Left lung (tissue), 10 donors: ENCODE data around the gene KPRP. TPM values are rescaled to one million over a fixed set of nuclear protein-coding genes. Genes with fewer than 3 reads are reported as not detected.
A peak's percentile ranks its signal among the peaks of the same experiment; 100 is the strongest.

ENCODE experiments used
- ATAC-seq: fragments of 200-7000 bp; cut with Tn5 transposase; one replicate; pipeline ENCODE4 v1.9.1; 2020; ENCODE audit warnings: moderate library complexity
- DNase-seq, 4 donors: peaks; one replicate each; pipeline ENCODE4 v3.0.0-alpha.2; 2013 to 2020
- H3K27ac ChIP-seq, 2 donors: fragments of 200-600 bp; sonication (generic) in 1 of 2; one replicate each; pipeline versions ENCODE4 v1.5.0 to v1.8.0; 2020 to 2021
- H3K27me3 ChIP-seq, 2 donors: fragments of 200-600 bp; sonication (generic) in 1 of 2; one replicate each; pipeline versions ENCODE4 v1.5.0 to v1.8.0; 2020 to 2021
- H3K36me3 ChIP-seq, 2 donors: fragments of 200-600 bp; sonication (generic) in 1 of 2; one replicate each; pipeline versions ENCODE4 v1.5.0 to v1.8.0; 2020 to 2021
- H3K4me1 ChIP-seq, 2 donors: fragments of 200-600 bp; one replicate each; pipeline ENCODE4 v1.8.0; 2021
- H3K4me3 ChIP-seq, 2 donors: fragments of 200-600 bp; sonication (generic) in 1 of 2; one replicate each; pipeline versions ENCODE4 v1.5.0 to v1.8.0; 2020 to 2021; ENCODE audit warnings: mild to moderate bottlenecking in 1 of 2
- H3K9me3 ChIP-seq, 2 donors: fragments of 200-600 bp; sonication (generic) in 1 of 2; one replicate each; pipeline versions ENCODE4 v1.5.0 to v1.8.0; 2020 to 2021
- intact Hi-C, 2 donors: fragments of 100-400 bp; cut with DNase I; formaldehyde crosslinking; loops; one replicate each; pipeline versions ENCODE4 v1.11.2 to v1.14.2; 2022
- polyA plus RNA-seq, 6 donors: library from polyadenylated mRNA; unstranded; fragments of 120-200 nt; gene quantifications; one replicate each; pipeline ENCODE4 v1.2.1, GENCODE V29; 2013; ENCODE audit not compliant: insufficient read length in 6 of 6
- total RNA-seq, 2 donors: library from RNA; stranded (reverse); fragmentation: NEBNext Ultra II Directional; extraction: Animal tissue kit (Norgen Biotek cat#: 25700); gene quantifications; one replicate each; pipeline ENCODE4 v1.2.1, GENCODE V29; 2021
- TF ChIP-seq, protein P1 (sequence below), 2 donors: fragments of 200-600 bp; sonication (generic) in 1 of 2; IDR thresholded peaks; one replicate each; pipeline versions ENCODE4 v1.5.0 to v1.8.0; 2021; ENCODE audit warnings: antibody characterized with exemption in 2 of 2
- donor health status: DM: no; HTN: yes; CAD: no.
- donor health status: DM: no; HTN: no; CAD: no.

Gene KPRP
- total and polyA plus RNA-seq, 8 donors, result not detected

DNA sequence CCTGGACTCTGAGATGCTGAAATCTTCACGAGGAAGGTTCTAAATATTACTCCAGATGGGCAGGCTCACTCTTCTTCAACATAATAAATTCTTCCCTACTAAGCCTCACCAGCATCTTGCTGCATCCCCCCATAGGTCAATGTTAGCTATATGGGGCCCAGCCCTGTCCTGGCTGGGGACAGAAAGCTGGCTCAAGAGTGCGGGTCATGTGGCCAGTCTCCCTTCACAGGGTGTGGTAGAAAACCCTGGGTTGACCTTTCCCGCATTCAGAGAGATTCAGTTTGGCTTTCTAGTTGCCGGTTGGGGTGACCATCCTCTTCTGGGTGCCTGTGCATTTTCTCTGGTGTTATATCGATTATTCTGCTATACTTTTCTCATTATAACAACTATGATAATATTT lies 19.8 kb upstream of the KPRP start:
- DNase-seq (no peak), ATAC-seq (no peak)
- no peak overlapping the region for H3K27ac ChIP-seq
- no peak overlapping the region for H3K4me3 ChIP-seq
- H3K27me3 ChIP-seq, result peaks cover 0 to 6% of the 10 kb centered on the region in 2 donors
- intact Hi-C loops, result no loop called here
- H3K9me3 ChIP-seq, result no peaks in the 10 kb centered on the region
- H3K4me1 ChIP-seq, result no peaks in the 10 kb centered on the region
- TF ChIP-seq, protein P1, sequence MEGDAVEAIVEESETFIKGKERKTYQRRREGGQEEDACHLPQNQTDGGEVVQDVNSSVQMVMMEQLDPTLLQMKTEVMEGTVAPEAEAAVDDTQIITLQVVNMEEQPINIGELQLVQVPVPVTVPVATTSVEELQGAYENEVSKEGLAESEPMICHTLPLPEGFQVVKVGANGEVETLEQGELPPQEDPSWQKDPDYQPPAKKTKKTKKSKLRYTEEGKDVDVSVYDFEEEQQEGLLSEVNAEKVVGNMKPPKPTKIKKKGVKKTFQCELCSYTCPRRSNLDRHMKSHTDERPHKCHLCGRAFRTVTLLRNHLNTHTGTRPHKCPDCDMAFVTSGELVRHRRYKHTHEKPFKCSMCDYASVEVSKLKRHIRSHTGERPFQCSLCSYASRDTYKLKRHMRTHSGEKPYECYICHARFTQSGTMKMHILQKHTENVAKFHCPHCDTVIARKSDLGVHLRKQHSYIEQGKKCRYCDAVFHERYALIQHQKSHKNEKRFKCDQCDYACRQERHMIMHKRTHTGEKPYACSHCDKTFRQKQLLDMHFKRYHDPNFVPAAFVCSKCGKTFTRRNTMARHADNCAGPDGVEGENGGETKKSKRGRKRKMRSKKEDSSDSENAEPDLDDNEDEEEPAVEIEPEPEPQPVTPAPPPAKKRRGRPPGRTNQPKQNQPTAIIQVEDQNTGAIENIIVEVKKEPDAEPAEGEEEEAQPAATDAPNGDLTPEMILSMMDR (IDR thresholded peaks at IDR 0.05), result no peak
- H3K36me3 ChIP-seq, result no peaks in the 10 kb centered on the region

DNA sequence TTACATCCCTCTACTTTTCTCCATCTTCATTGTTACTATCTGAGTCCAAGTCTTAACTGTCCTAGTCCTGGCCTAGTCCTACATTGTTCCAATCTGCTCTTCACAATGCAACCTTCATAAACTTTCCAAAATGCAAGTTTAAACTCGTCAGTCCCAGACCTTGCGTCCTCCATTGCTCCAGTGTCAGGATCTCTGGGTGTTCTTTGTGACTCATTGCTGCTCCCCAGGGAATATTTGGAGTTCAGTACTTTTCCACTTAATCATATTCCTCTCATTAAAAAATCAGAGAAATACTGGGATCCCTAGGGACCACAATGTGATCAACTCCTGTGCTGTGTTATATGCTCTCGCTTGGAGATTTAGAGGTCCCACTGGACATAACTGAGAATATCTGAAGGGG lies 18.0 kb upstream of the KPRP start:
- no peak overlapping the region for H3K4me3 ChIP-seq
- no peaks in the 10 kb centered on the region for H3K9me3 ChIP-seq
- H3K27me3 ChIP-seq, result peaks cover 0 to 6% of the 10 kb centered on the region in 2 donors
- H3K36me3 ChIP-seq, result no peaks in the 10 kb centered on the region
- H3K4me1 ChIP-seq, result no peaks in the 10 kb centered on the region
- DNase-seq (no peak), ATAC-seq (no peak)
- intact Hi-C loops, result no loop called here
- TF ChIP-seq, protein P1 (IDR thresholded peaks at IDR 0.05), result no peak
- H3K27ac ChIP-seq, result no peak overlapping the region

DNA sequence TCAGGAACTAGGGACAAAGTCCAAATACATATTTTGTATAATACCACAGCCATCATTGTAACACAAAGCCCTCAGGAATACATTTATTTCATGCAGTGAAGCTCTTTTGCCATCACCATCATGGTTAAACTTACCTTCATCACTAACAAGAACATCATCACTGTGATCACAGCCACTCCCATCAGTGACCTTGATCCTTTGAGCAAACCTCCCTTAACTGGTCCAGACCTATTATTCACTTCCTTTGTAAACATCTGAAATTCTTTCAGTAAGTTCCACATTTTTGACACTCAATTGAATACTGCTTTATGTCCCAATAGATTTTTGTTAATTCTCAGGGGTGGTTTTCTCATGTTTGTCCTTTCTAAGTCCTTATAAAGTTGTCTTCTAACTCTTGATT lies 16.2 kb upstream of the KPRP start:
- TF ChIP-seq, protein P1 (IDR thresholded peaks at IDR 0.05), result no peak
- DNase-seq, result no peak
- ATAC-seq, result no peak
- Histone ChIP-seq H3K9me3 (no peaks in the 10 kb centered on the region), H3K4me3 (no peak overlapping the region), H3K27ac (no peak overlapping the region), H3K36me3 (no peaks in the 10 kb centered on the region), H3K27me3 (peaks cover 0 to 3% of the 10 kb centered on the region in 2 donors), H3K4me1 (no peaks in the 10 kb centered on the region)
- intact Hi-C loops, result no loop called here

DNA sequence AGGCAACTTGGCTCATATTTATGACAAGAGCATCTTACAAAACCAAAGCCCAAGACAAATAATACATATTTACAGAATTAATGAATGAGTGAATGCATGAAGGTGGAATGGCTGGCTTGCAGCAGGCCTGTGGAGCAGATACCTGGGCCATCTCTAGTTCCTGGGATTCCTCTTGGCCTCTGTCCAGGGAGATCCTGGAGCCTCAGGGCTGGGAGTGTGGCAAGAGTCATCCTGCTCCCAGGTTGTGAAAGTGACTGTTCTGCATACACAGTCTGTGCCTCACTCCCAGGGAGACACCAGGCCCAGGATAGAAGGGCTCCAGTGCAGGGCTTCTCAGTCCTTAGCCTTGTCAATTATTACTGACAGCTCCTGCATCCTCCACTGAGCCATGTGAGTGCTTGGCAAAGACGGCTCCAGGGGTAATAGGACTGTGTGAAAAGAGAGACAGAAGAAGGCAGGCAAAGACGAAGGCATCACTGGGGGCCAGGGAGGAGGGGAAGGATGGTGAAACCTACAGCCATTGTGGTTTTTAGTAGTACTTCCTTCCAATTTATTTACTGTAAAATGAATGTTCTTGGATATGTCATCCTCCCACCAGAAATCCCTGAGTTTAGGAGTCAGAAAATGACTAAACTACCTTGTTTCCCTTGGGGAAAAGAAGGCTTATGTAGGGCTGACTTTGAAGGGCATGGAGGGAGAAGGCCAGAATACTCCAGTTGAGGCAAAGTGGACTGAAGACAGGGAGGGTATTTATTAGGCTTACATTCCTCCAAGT lies 14.3 kb upstream of the KPRP start:
- intact Hi-C loops, result no loop called here
- Histone ChIP-seq H3K27ac (no peak overlapping the region), H3K4me1 (no peaks in the 10 kb centered on the region), H3K4me3 (no peak overlapping the region), H3K9me3 (no peaks in the 10 kb centered on the region), H3K27me3 (peaks cover 0 to 10% of the 10 kb centered on the region in 2 donors), H3K36me3 (no peaks in the 10 kb centered on the region)
- no peak for DNase-seq
- ATAC-seq, result no peak
- TF ChIP-seq, protein P1 (IDR thresholded peaks at IDR 0.05), result no peak

DNA sequence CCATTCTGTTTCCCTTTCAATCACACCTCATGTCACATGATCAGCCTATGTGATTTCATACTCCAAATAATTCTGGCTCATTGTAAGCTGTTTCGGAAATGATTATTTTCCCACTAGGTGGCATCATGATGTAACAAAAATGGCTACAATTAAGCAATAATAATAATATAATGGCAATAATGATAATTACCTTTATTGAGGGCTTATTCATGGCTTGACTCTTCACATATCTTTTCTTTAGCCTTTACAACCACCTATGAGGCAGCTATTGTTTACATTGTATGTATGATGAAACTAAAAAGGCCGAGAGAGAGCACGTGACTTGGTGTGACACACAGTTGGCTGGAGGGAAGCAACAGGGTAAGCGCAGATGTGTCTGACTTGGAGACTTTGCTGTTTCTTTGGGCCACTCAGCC lies 12.5 kb upstream of the KPRP start:
- H3K4me3 ChIP-seq, result no peak overlapping the region
- intact Hi-C loops, result no loop called here
- H3K9me3 ChIP-seq, result no peaks in the 10 kb centered on the region
- TF ChIP-seq, protein P1 (IDR thresholded peaks at IDR 0.05), result no peak
- peaks cover 0 to 16% of the 10 kb centered on the region in 2 donors for H3K27me3 ChIP-seq
- H3K27ac ChIP-seq, result no peak overlapping the region
- no peaks in the 10 kb centered on the region for H3K4me1 ChIP-seq
- peak in 1 of 4 donors; percentile 2 for DNase-seq
- H3K36me3 ChIP-seq, result no peaks in the 10 kb centered on the region
- ATAC-seq, result no peak
